ENCODE measurements around the gene HMCN2. TPM values are rescaled to one million over a fixed set of nuclear protein-coding genes. Genes with fewer than 3 reads are reported as not detected.

The HMCN2 gene
- total and polyA plus RNA-seq, 2 experiments from 2014 or later: 0.50 to 0.54 TPM

- Histone ChIP-seq H3K27me3 (peaks cover 30% of the 10 kb centered on the region), H3K9me3 (ENCODE audit: low read depth) (no peaks in the 10 kb centered on the region)
- TF ChIP-seq CTCF (IDR thresholded peaks at IDR 0.05; ENCODE audit: poor library complexity) (no peak), EZH2phosphoT487 (IDR thresholded peaks at IDR 0.05; ENCODE audit: low read depth, severe bottlenecking, unreplicated experiment) (no peak), EZH2 (IDR thresholded peaks at IDR 0.05; ENCODE audit: borderline replicate concordance) (no peak)
Observed at GRCh38 chr9:130292106-130292505, 26.5 kb downstream of the HMCN2 start.

GRCh38 chr9:130294664-130295063, 29.1 kb downstream of the HMCN2 start:
- Histone ChIP-seq H3K9me3 (ENCODE audit: low read depth) (no peaks in the 10 kb centered on the region), H3K4me2 (no peak overlapping the region), H3K4me1 (ENCODE audit: insufficient read depth) (peaks cover 1% of the 10 kb centered on the region), H3K9me2 (replicated peaks; ENCODE audit: insufficient read depth) (no peaks in the 10 kb centered on the region), H3K27me3 (peaks cover 17% of the 10 kb centered on the region), H4K20me1 (ENCODE audit: insufficient read depth, poor library complexity, severe bottlenecking) (no peaks in the 10 kb centered on the region), H2AFZ (no peak overlapping the region), H3K79me2 (no peaks in the 10 kb centered on the region), H3K36me3 (replicated peaks; ENCODE audit: insufficient read depth, low read depth) (no peaks in the 10 kb centered on the region), H3K4me3 (no peak overlapping the region), H3K27ac (no peak overlapping the region)
- no peak for DNase-seq (ENCODE audit: low spot score)
- WGBS (ENCODE audit: low lambda C conversion rate, missing lambda C conversion rate): 76% methylated on average over 6 of the region's 6 CpGs
- TF ChIP-seq EZH2phosphoT487 (IDR thresholded peaks at IDR 0.05; ENCODE audit: low read depth, severe bottlenecking, unreplicated experiment): no peak
- TF ChIP-seq EZH2 (IDR thresholded peaks at IDR 0.05; ENCODE audit: borderline replicate concordance): no peak
- TF ChIP-seq CTCF (IDR thresholded peaks at IDR 0.05; ENCODE audit: poor library complexity): no peak

More at GRCh38 chr9:130292106-130292505, 26.5 kb downstream of the HMCN2 start:
- WGBS (ENCODE audit: low lambda C conversion rate, missing lambda C conversion rate): 85% methylated on average over 6 of the region's 6 CpGs
- Histone ChIP-seq H3K79me2 (no peaks in the 10 kb centered on the region), H3K4me1 (ENCODE audit: insufficient read depth) (peaks cover 21% of the 10 kb centered on the region), H3K36me3 (replicated peaks; ENCODE audit: insufficient read depth, low read depth) (no peaks in the 10 kb centered on the region), H3K9me2 (replicated peaks; ENCODE audit: insufficient read depth) (no peaks in the 10 kb centered on the region), H3K27ac (no peak overlapping the region), H4K20me1 (ENCODE audit: insufficient read depth, poor library complexity, severe bottlenecking) (no peaks in the 10 kb centered on the region), H2AFZ (no peak overlapping the region), H3K4me2 (no peak overlapping the region), H3K4me3 (no peak overlapping the region)
- no peak for DNase-seq (ENCODE audit: low spot score)

- Histone ChIP-seq H3K9me3 (ENCODE audit: low read depth) (no peaks in the 10 kb centered on the region), H3K4me3 (no peak overlapping the region), H3K27ac (no peak overlapping the region), H3K9me2 (replicated peaks; ENCODE audit: insufficient read depth) (no peaks in the 10 kb centered on the region), H4K20me1 (ENCODE audit: insufficient read depth, poor library complexity, severe bottlenecking) (no peaks in the 10 kb centered on the region), H3K4me1 (ENCODE audit: insufficient read depth) (no peaks in the 10 kb centered on the region), H3K79me2 (no peaks in the 10 kb centered on the region), H2AFZ (no peak overlapping the region), H3K4me2 (no peak overlapping the region), H3K27me3 (peaks cover 14% of the 10 kb centered on the region), H3K36me3 (replicated peaks; ENCODE audit: insufficient read depth, low read depth) (no peaks in the 10 kb centered on the region)
- DNase-seq (ENCODE audit: low spot score): no peak
- TF ChIP-seq EZH2phosphoT487 (IDR thresholded peaks at IDR 0.05; ENCODE audit: low read depth, severe bottlenecking, unreplicated experiment) (no peak), CTCF (IDR thresholded peaks at IDR 0.05; ENCODE audit: poor library complexity) (no peak), EZH2 (IDR thresholded peaks at IDR 0.05; ENCODE audit: borderline replicate concordance) (no peak)
- WGBS (ENCODE audit: low lambda C conversion rate, missing lambda C conversion rate): 83% methylated on average over 11 of the region's 11 CpGs
Observed at GRCh38 chr9:130295431-130295830, 29.9 kb downstream of the HMCN2 start.

All from hepatocyte (in vitro differentiated cells).